K562 (cell line): ENCODE results near the gene MIEF1. TPM values are rescaled to one million over a fixed set of nuclear protein-coding genes. Genes with fewer than 3 reads are reported as not detected.
A peak's percentile ranks its signal among the peaks of the same experiment; 100 is the strongest.

Experiments
- BCL6 ChIP-seq: fragments of 250-450 bp; sonication (Bioruptor Pico); IDR thresholded peaks from 2 replicates; pipeline ENCODE4 v1.4.0; 2020
- CTCF ChIP-seq, 3 experiments: IDR thresholded peaks in 2 of 3; conservative IDR thresholded peaks in 1 of 3; 2 replicates each; pipeline ENCODE4 v1.5.1; 2011 to 2012; ENCODE audit warnings: low read length in 3 of 3, mild to moderate bottlenecking in 3 of 3, control low read depth in 2 of 3, improper control_type of control experiment in 1 of 3, inconsistent platforms in 1 of 3, low read depth in 1 of 3, mixed read lengths in 1 of 3, moderate library complexity in 1 of 3; ENCODE audit not compliant: insufficient read depth in 2 of 3
- E2F5 ChIP-seq: sonication (generic); formaldehyde crosslinking; IDR thresholded peaks from 2 replicates; pipeline ENCODE4 v1.8.0; 2022; ENCODE audit warnings: mild to moderate bottlenecking, missing genetic modification reagents
- E2F8 ChIP-seq: fragments of 450-650 bp; IDR thresholded peaks from 2 replicates; pipeline ENCODE4 v1.7.1; 2018; ENCODE audit warnings: mild to moderate bottlenecking, low read depth; ENCODE audit not compliant: partially characterized antibody
- ETV1 ChIP-seq: fragments of 450-650 bp; conservative IDR thresholded peaks from 2 replicates; pipeline ENCODE4 v1.6.1; 2016; ENCODE audit warnings: missing genetic modification characterization, control low read depth, low read depth, missing compliant biosample characterization
- GMEB1 ChIP-seq: fragments of 250-450 bp; sonication (Bioruptor Pico); IDR thresholded peaks from 2 replicates; pipeline ENCODE4 v1.4.0; 2020; ENCODE audit warnings: mild to moderate bottlenecking
- HOXB6 ChIP-seq: fragments of 250-450 bp; sonication (Bioruptor Pico); IDR thresholded peaks from 2 replicates; pipeline ENCODE4 v1.5.1; 2022; ENCODE audit warnings: mild to moderate bottlenecking, borderline replicate concordance
- KHSRP ChIP-seq: fragments of 450-650 bp; IDR thresholded peaks from 2 replicates; pipeline ENCODE4 v1.6.1; 2017
- MTA2 ChIP-seq: fragments of 450-650 bp; IDR thresholded peaks from 2 replicates; pipeline ENCODE4 v1.6.1; 2016; ENCODE audit warnings: low read depth
- NFIC ChIP-seq: fragments of 450-650 bp; IDR thresholded peaks from 2 replicates; pipeline ENCODE4 v1.6.1; 2017; ENCODE audit warnings: mild to moderate bottlenecking, inconsistent platforms
- TBP ChIP-seq: optimal IDR thresholded peaks from 2 replicates; pipeline ENCODE3; 2011; ENCODE audit warnings: low read depth, low read length, improper control_type of control experiment
- TCFL5 ChIP-seq: fragments of 250-450 bp; sonication (Bioruptor Pico); conservative IDR thresholded peaks from 2 replicates; pipeline ENCODE4 v1.6.1; 2021; ENCODE audit warnings: mild to moderate bottlenecking, moderate library complexity, matching md5 sums
- TRIM24 ChIP-seq, 2 experiments: fragments of 450-650 bp; IDR thresholded peaks; 2 replicates each; pipeline ENCODE4 v1.6.1; 2016
- ZFP36 ChIP-seq: fragments of 150-350 bp; IDR thresholded peaks from 2 replicates; pipeline ENCODE4 v1.6.1; 2018; ENCODE audit warnings: low read length, low read depth; ENCODE audit not compliant: partially characterized antibody
- ZNF316 ChIP-seq: fragments of 450-650 bp; IDR thresholded peaks from 2 replicates; pipeline ENCODE4 v1.6.1; 2016
- ZNF592 ChIP-seq: fragments of 450-650 bp; IDR thresholded peaks from 2 replicates; pipeline ENCODE4 v1.6.1; 2017; ENCODE audit warnings: antibody characterized with exemption, mild to moderate bottlenecking
- polyA plus RNA-seq, 8 experiments: library from polyadenylated mRNA; depleted of rRNA in 4 of 8; stranded (reverse) in 5 of 8; unstranded in 3 of 8; fragments of >200 nt; fragmentation: Nextera tagmentation in 2 of 8; fragmentation: Illumina TruSeq in 1 of 8; extraction: Ambion mirVana in 2 of 8; extraction: Trizol in 1 of 8; gene quantifications; 2 replicates each; pipeline versions ENCODE4 v1.2.1 to v1.2.3, GENCODE V29; 2011 to 2014; ENCODE audit warnings: inconsistent platforms in 1 of 8, missing spikeins in 1 of 8
- total RNA-seq, 7 experiments: library from RNA; depleted of rRNA in 6 of 7; stranded (reverse); fragments of >200 nt in 6 of 7; fragmentation: Illumina TruSeq in 2 of 7; extraction: Trizol in 2 of 7; gene quantifications; 2 replicates each; pipeline versions ENCODE4 v1.2.1 to v1.2.3, GENCODE V29; 2011 to 2021; ENCODE audit warnings: low replicate concordance in 1 of 7

The MIEF1 gene
- total and polyA plus RNA-seq, 9 of the 15 experiments (the other 6 are each of a cell fraction or from before 2014, with no cell fraction given): 10.9 to 51.8 (median 25.5) TPM

GRCh38 chr22:39472570-39473556 lies 29.2 kb upstream of the MIEF1 start (continued):
- TF ChIP-seq GMEB1 (CRISPR knock-in tag) (no peak), ZNF592 (peak; percentile 75), E2F5 (CRISPR knock-in tag) (no peak), KHSRP (no peak), HOXB6 (CRISPR knock-in tag) (no peak), CTCF (IDR thresholded peaks at IDR 0.05 in 2 of 3, conservative IDR thresholded peaks at IDR 0.05 in 1 of 3; ENCODE audit: insufficient read depth in 2 of 3, low read depth in 1 of 3, low read length in 3 of 3) (no peak), TBP (peak; percentile 16), ZFP36 (no peak), ZNF316 (0 out of 2 replicates have a peak, but pooled peaks have one; percentile 28), BCL6 (CRISPR knock-in tag) (no peak), NFIC (0 out of 2 replicates have a peak, but pooled peaks have one; percentile 12), E2F8 (no peak), MTA2 (peak; percentile 23; the same call in 1 of the 2 replicates), ETV1 (tag) (no peak), TCFL5 (CRISPR knock-in tag) (no peak), TRIM24 (IDR thresholded peaks at IDR 0.05) (0 out of 4 replicates have a peak, but pooled peaks of 1 of the 2 experiments have one; percentile 22)
